K562 (cell line): ENCODE data around the gene FASTK. TPM values are rescaled to one million over a fixed set of nuclear protein-coding genes. Genes with fewer than 3 reads are reported as not detected.

ENCODE experiments used
- ATF4 ChIP-seq: fragments of 450-650 bp; formaldehyde crosslinking; IDR thresholded peaks from 2 replicates; pipeline ENCODE4 v1.4.0; 2022; ENCODE audit warnings: mild to moderate bottlenecking, moderate library complexity
- BCL6 ChIP-seq: fragments of 250-450 bp; sonication (Bioruptor Pico); IDR thresholded peaks from 2 replicates; pipeline ENCODE4 v1.4.0; 2020
- CEBPG ChIP-seq, 3 experiments: fragments of 200-800 bp in 1 of 3; sonication (Bioruptor generic) in 1 of 3; sonication (generic) in 1 of 3; formaldehyde crosslinking in 1 of 3; IDR thresholded peaks in 2 of 3; conservative IDR thresholded peaks in 1 of 3; 2 replicates each; pipeline versions ENCODE4 v1.6.1 to v1.8.0; 2016 to 2022; ENCODE audit warnings: missing compliant biosample characterization in 2 of 3, missing genetic modification characterization in 2 of 3, mild to moderate bottlenecking in 1 of 3, missing genetic modification reagents in 1 of 3
- DACH1 ChIP-seq: fragments of 450-650 bp; IDR thresholded peaks from 2 replicates; pipeline ENCODE4 v1.6.1; 2018; ENCODE audit not compliant: partially characterized antibody
- FOXA1 ChIP-seq: fragments of 450-650 bp; IDR thresholded peaks from 2 replicates; pipeline ENCODE4 v1.6.1; 2016; ENCODE audit warnings: mild to moderate bottlenecking, borderline replicate concordance
- MCM5 ChIP-seq: fragments of 450-650 bp; IDR thresholded peaks from 2 replicates; pipeline ENCODE4 v1.6.1; 2016; ENCODE audit warnings: low read depth
- POLR2B ChIP-seq: fragments of 450-650 bp; IDR thresholded peaks from 2 replicates; pipeline ENCODE4 v1.6.1; 2018; ENCODE audit warnings: low read depth; ENCODE audit not compliant: partially characterized antibody
- PRPF4 ChIP-seq: fragments of 200-400 bp; formaldehyde crosslinking; IDR thresholded peaks from one replicate; pipeline ENCODE4 v1.6.1; 2017; ENCODE audit warnings: low read length, low read depth, mild to moderate bottlenecking; ENCODE audit not compliant: insufficient read depth, poor library complexity, severe bottlenecking
- RBM15 ChIP-seq: fragments of 200-400 bp; formaldehyde crosslinking; IDR thresholded peaks from 2 replicates; pipeline ENCODE4 v1.6.1; 2018; ENCODE audit warnings: mild to moderate bottlenecking, low read length, moderate library complexity; ENCODE audit not compliant: insufficient read depth
- RBM39 ChIP-seq: fragments of 200-400 bp; formaldehyde crosslinking; optimal IDR thresholded peaks from 2 replicates; pipeline ENCODE3; 2018; ENCODE audit warnings: low read depth, low read length
- RFX1 ChIP-seq: fragments of 450-650 bp; IDR thresholded peaks from 2 replicates; pipeline ENCODE4 v1.6.1; 2016; ENCODE audit warnings: mild to moderate bottlenecking, moderate library complexity
- SP2 ChIP-seq: IDR thresholded peaks from 2 replicates; pipeline ENCODE4 v1.6.1; 2011; ENCODE audit warnings: mild to moderate bottlenecking, low read depth, low read length, moderate library complexity; ENCODE audit not compliant: poor library complexity, severe bottlenecking; ENCODE audit errors: extremely low read depth
- XRCC4 ChIP-seq: IDR thresholded peaks from one replicate; pipeline ENCODE4 v1.6.1; 2011; ENCODE audit not compliant: insufficient read depth, insufficient read length; ENCODE audit errors: extremely low read depth
- ZBTB17 ChIP-seq: fragments of 450-650 bp; formaldehyde crosslinking; IDR thresholded peaks from 2 replicates; pipeline ENCODE4 v1.4.0; 2020; ENCODE audit warnings: mild to moderate bottlenecking
- ZBTB26 ChIP-seq: fragments of 450-650 bp; formaldehyde crosslinking; IDR thresholded peaks from 2 replicates; pipeline ENCODE4 v1.4.0; 2022; ENCODE audit warnings: missing genetic modification characterization
- ZBTB7A ChIP-seq: IDR thresholded peaks from 2 replicates; pipeline ENCODE4 v1.6.1; 2011; ENCODE audit warnings: low read depth, mild to moderate bottlenecking, low read length, moderate library complexity, borderline replicate concordance; ENCODE audit not compliant: control insufficient read depth
- ZNF253 ChIP-seq: fragments of 250-450 bp; sonication (Bioruptor Pico); conservative IDR thresholded peaks from 2 replicates; pipeline ENCODE4 v1.6.1; 2021; ENCODE audit warnings: mild to moderate bottlenecking
- polyA plus RNA-seq, 8 experiments: library from polyadenylated mRNA; depleted of rRNA in 4 of 8; stranded (reverse) in 5 of 8; unstranded in 3 of 8; fragments of >200 nt; fragmentation: Nextera tagmentation in 2 of 8; fragmentation: Illumina TruSeq in 1 of 8; extraction: Ambion mirVana in 2 of 8; extraction: Trizol in 1 of 8; gene quantifications; 2 replicates each; pipeline versions ENCODE4 v1.2.1 to v1.2.3, GENCODE V29; 2011 to 2014; ENCODE audit warnings: inconsistent platforms in 1 of 8, missing spikeins in 1 of 8
- total RNA-seq, 7 experiments: library from RNA; depleted of rRNA in 6 of 7; stranded (reverse); fragments of >200 nt in 6 of 7; fragmentation: Illumina TruSeq in 2 of 7; extraction: Trizol in 2 of 7; gene quantifications; 2 replicates each; pipeline versions ENCODE4 v1.2.1 to v1.2.3, GENCODE V29; 2011 to 2021; ENCODE audit warnings: low replicate concordance in 1 of 7
- TF ChIP-seq, protein P1 (sequence below): fragments of 450-650 bp; IDR thresholded peaks from 2 replicates; pipeline ENCODE4 v1.7.0; 2016; ENCODE audit warnings: borderline replicate concordance
- TF ChIP-seq, protein P2 (sequence below): fragments of 250-450 bp; sonication (Bioruptor Pico); IDR thresholded peaks from 2 replicates; pipeline ENCODE4 v1.9.0; 2021; ENCODE audit warnings: mild to moderate bottlenecking
- TF ChIP-seq, protein P3 (sequence below): IDR thresholded peaks from 2 replicates; pipeline ENCODE4 v1.6.1; 2011; ENCODE audit warnings: borderline replicate concordance, low read depth, mild to moderate bottlenecking, moderate library complexity, low read length; ENCODE audit not compliant: insufficient read depth, poor library complexity, severe bottlenecking

FASTK gene
- total and polyA plus RNA-seq, 9 of the 15 experiments (the other 6 are each of a cell fraction or from before 2014, with no cell fraction given) = 0.51 to 150 (median 48.2) TPM

DNA sequence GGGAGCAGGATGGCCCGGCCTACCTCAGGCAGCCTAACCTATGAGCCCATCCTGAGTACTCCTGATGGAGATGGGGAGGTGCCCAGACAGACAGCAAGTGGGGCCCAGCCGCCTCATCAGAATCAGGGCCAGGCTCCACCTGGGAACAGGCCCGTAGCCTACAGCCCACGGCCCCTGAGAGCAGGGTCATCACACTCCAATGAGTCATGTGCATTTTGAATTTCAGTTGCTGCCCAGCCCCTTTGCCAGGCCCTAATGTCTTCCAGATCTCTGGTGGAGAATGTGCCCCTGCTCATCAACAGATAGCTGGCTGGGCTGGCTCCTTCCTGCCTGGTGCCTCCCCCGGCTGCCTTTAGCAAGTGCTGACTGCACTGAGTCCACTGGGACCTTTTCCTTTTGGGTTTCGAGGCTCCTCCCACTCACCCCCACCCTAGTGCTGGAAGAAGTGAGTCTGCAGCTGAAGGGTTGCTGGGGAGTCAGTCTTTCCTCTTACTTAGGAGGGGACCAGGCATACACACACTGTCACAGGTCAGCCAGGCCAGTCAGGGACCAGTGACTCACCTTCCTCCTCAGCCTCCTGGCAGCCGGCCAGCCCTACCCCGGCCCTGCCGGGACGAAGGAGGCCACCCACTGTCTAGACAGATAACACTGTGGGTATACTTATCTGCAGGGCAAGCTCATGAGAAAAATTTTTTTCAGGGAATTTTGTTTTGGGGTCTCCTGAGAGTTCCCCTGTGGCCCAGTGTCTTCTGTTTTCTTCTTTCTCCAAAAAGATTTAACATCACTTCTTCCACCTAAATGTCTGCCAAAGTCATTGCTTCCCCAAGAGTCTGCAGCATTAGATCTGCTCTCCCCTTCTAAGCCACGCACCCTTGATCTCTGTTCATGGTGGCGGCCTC is 41.4 kb downstream of the FASTK start (continued):
- TF ChIP-seq, protein P1, sequence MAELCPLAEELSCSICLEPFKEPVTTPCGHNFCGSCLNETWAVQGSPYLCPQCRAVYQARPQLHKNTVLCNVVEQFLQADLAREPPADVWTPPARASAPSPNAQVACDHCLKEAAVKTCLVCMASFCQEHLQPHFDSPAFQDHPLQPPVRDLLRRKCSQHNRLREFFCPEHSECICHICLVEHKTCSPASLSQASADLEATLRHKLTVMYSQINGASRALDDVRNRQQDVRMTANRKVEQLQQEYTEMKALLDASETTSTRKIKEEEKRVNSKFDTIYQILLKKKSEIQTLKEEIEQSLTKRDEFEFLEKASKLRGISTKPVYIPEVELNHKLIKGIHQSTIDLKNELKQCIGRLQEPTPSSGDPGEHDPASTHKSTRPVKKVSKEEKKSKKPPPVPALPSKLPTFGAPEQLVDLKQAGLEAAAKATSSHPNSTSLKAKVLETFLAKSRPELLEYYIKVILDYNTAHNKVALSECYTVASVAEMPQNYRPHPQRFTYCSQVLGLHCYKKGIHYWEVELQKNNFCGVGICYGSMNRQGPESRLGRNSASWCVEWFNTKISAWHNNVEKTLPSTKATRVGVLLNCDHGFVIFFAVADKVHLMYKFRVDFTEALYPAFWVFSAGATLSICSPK = no peak
- TF ChIP-seq ZBTB17 (CRISPR knock-in tag) = peak; percentile 76; the same call in 1 of the 2 replicates
- TF ChIP-seq, protein P2, sequence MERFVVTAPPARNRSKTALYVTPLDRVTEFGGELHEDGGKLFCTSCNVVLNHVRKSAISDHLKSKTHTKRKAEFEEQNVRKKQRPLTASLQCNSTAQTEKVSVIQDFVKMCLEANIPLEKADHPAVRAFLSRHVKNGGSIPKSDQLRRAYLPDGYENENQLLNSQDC (CRISPR knock-in tag) = 0 out of 2 replicates have a peak, but pooled peaks have one; percentile 66
- no peak for TF ChIP-seq PRPF4
- TF ChIP-seq POLR2B = peak; percentile 45
- TF ChIP-seq XRCC4 = no peak
- TF ChIP-seq MCM5 = no peak
- peak; percentile 47 for TF ChIP-seq DACH1
- no peak for TF ChIP-seq ZBTB26 (CRISPR knock-in tag)
- TF ChIP-seq BCL6 (CRISPR knock-in tag) = no peak
- no peak for TF ChIP-seq FOXA1
- TF ChIP-seq ZBTB7A = no peak
- no peak for TF ChIP-seq RBM39
- TF ChIP-seq SP2 = no peak
- TF ChIP-seq, protein P3, sequence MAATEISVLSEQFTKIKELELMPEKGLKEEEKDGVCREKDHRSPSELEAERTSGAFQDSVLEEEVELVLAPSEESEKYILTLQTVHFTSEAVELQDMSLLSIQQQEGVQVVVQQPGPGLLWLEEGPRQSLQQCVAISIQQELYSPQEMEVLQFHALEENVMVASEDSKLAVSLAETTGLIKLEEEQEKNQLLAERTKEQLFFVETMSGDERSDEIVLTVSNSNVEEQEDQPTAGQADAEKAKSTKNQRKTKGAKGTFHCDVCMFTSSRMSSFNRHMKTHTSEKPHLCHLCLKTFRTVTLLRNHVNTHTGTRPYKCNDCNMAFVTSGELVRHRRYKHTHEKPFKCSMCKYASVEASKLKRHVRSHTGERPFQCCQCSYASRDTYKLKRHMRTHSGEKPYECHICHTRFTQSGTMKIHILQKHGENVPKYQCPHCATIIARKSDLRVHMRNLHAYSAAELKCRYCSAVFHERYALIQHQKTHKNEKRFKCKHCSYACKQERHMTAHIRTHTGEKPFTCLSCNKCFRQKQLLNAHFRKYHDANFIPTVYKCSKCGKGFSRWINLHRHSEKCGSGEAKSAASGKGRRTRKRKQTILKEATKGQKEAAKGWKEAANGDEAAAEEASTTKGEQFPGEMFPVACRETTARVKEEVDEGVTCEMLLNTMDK = no peak
- no peak for TF ChIP-seq ZNF253 (CRISPR knock-in tag)
- no peak for TF ChIP-seq ATF4 (CRISPR knock-in tag)
- no peak for TF ChIP-seq RFX1
- no peak for TF ChIP-seq CEBPG (CRISPR knock-in tag; IDR thresholded peaks at IDR 0.05)
- no peak for TF ChIP-seq CEBPG (tag; conservative IDR thresholded peaks at IDR 0.05 in 1 of 2, IDR thresholded peaks at IDR 0.05 in 1 of 2)
- TF ChIP-seq RBM15 = no peak
